ENCODE data around the gene MR1. TPM values are rescaled to one million over a fixed set of nuclear protein-coding genes. Genes with fewer than 3 reads are reported as not detected.
A peak's percentile ranks its signal among the peaks of the same experiment; 100 is the strongest.

Gene MR1
- total RNA-seq, 2 experiments from 2014 or later = 7.9 to 18.3 TPM

- Histone ChIP-seq H3K27ac (ENCODE audit: low read depth, low read length, poor library complexity, severe bottlenecking) (no peak overlapping the region), H3K4me3 (ENCODE audit: low read depth, low read length, poor library complexity, severe bottlenecking) (no peak overlapping the region), H2AFZ (ENCODE audit: low read length) (no peak overlapping the region), H3K36me3 (ENCODE audit: insufficient read depth, low read length) (no peaks in the 10 kb centered on the region), H3K9me3 (ENCODE audit: low read length) (no peaks in the 10 kb centered on the region), H3K9me2 (ENCODE audit: insufficient read depth, low read length) (no peaks in the 10 kb centered on the region), H3K4me1 (ENCODE audit: insufficient read depth, low read length, poor library complexity, severe bottlenecking) (no peaks in the 10 kb centered on the region), H4K20me1 (ENCODE audit: insufficient read depth, low read length) (no peaks in the 10 kb centered on the region), H3K79me2 (ENCODE audit: insufficient read depth, low read depth, low read length) (no peaks in the 10 kb centered on the region), H3K4me2 (ENCODE audit: low read length) (no peak overlapping the region)
- ChIA-PET CTCF (ENCODE audit: unreplicated experiment) (no interaction called here), POLR2A (no interaction called here)
- BruUV-seq (replicated peaks) = no TSS peak
- TF ChIP-seq EZH2phosphoT487 (IDR thresholded peaks at IDR 0.05; ENCODE audit: borderline replicate concordance, low read depth, low read length) (no peak), CTCF (conservative IDR thresholded peaks at IDR 0.05; ENCODE audit: low read length) (no peak)
- no peak for DNase-seq (ENCODE audit: low spot score)
- intact Hi-C loops (cut with micrococcal nuclease; ENCODE audit: unreplicated experiment) = loop anchor here (5.0 kb wide), 1 partner anchor 198 kb away; no protein-coding TSS in a partner anchor
These were observed 46.8 kb downstream of the MR1 start for GRCh38 chr1:181080556-181080955.

GRCh38 chr1:181081395-181081794 is 47.6 kb downstream of the MR1 start:
- H3K9me2 ChIP-seq (ENCODE audit: insufficient read depth, low read length) = no peaks in the 10 kb centered on the region
- H2AFZ ChIP-seq (ENCODE audit: low read length) = no peak overlapping the region
- no peaks in the 10 kb centered on the region for H3K4me1 ChIP-seq (ENCODE audit: insufficient read depth, low read length, poor library complexity, severe bottlenecking)
- H3K4me3 ChIP-seq (ENCODE audit: low read depth, low read length, poor library complexity, severe bottlenecking) = no peak overlapping the region
- no TSS peak for BruUV-seq (replicated peaks)
- DNase-seq (ENCODE audit: low spot score) = no peak
- no peak overlapping the region for H3K27ac ChIP-seq (ENCODE audit: low read depth, low read length, poor library complexity, severe bottlenecking)
- intact Hi-C loops (cut with micrococcal nuclease; ENCODE audit: unreplicated experiment) = loop anchor here (5.0 kb wide), 1 partner anchor 199 kb away; no protein-coding TSS in a partner anchor
- H4K20me1 ChIP-seq (ENCODE audit: insufficient read depth, low read length) = no peaks in the 10 kb centered on the region
- CTCF ChIA-PET (ENCODE audit: unreplicated experiment) = no interaction called here
- H3K4me2 ChIP-seq (ENCODE audit: low read length) = no peak overlapping the region
- POLR2A ChIA-PET = no interaction called here
- no peaks in the 10 kb centered on the region for H3K36me3 ChIP-seq (ENCODE audit: insufficient read depth, low read length)
- no peak for TF ChIP-seq CTCF (conservative IDR thresholded peaks at IDR 0.05; ENCODE audit: low read length)
- no peak for TF ChIP-seq EZH2phosphoT487 (IDR thresholded peaks at IDR 0.05; ENCODE audit: borderline replicate concordance, low read depth, low read length)
- H3K79me2 ChIP-seq (ENCODE audit: insufficient read depth, low read depth, low read length) = no peaks in the 10 kb centered on the region
- H3K9me3 ChIP-seq (ENCODE audit: low read length) = no peaks in the 10 kb centered on the region

- no peak overlapping the region for H2AFZ ChIP-seq (ENCODE audit: low read length)
- peak; percentile 69 for DNase-seq (ENCODE audit: low spot score)
- POLR2A ChIA-PET = interaction anchor here (0.5 to 0.7 kb wide), 3 partner anchors 45 to 1056 kb away, joined by 3 to 4 read pairs (median 3); no protein-coding TSS in a partner anchor
These were observed 50.2 kb downstream of the MR1 start for GRCh38 chr1:181083842-181084605.

More at GRCh38 chr1:181083842-181084605, 50.2 kb downstream of the MR1 start:
- no peak for TF ChIP-seq EZH2phosphoT487 (IDR thresholded peaks at IDR 0.05; ENCODE audit: borderline replicate concordance, low read depth, low read length)
- peak; percentile 79 for TF ChIP-seq CTCF (conservative IDR thresholded peaks at IDR 0.05; ENCODE audit: low read length)
- H3K27ac ChIP-seq (ENCODE audit: low read depth, low read length, poor library complexity, severe bottlenecking) = no peak overlapping the region
- no peak overlapping the region for H3K4me3 ChIP-seq (ENCODE audit: low read depth, low read length, poor library complexity, severe bottlenecking)
- no peaks in the 10 kb centered on the region for H4K20me1 ChIP-seq (ENCODE audit: insufficient read depth, low read length)
- no peaks in the 10 kb centered on the region for H3K9me2 ChIP-seq (ENCODE audit: insufficient read depth, low read length)
- H3K36me3 ChIP-seq (ENCODE audit: insufficient read depth, low read length) = no peaks in the 10 kb centered on the region
- CTCF ChIA-PET (ENCODE audit: unreplicated experiment) = interaction anchor here (0.6 to 1.2 kb wide), 4 partner anchors 23 to 68 kb away, joined by 3 to 9 read pairs (median 3); no protein-coding TSS in a partner anchor
- BruUV-seq (replicated peaks) = no TSS peak
- no peak overlapping the region for H3K4me2 ChIP-seq (ENCODE audit: low read length)
- H3K79me2 ChIP-seq (ENCODE audit: insufficient read depth, low read depth, low read length) = no peaks in the 10 kb centered on the region
- H3K4me1 ChIP-seq (ENCODE audit: insufficient read depth, low read length, poor library complexity, severe bottlenecking) = peaks cover 13% of the 10 kb centered on the region
- intact Hi-C loops (cut with micrococcal nuclease; ENCODE audit: unreplicated experiment) = loop anchor here (1.0 to 5.0 kb wide), 3 partner anchors 58 to 202 kb away; no protein-coding TSS in a partner anchor
- no peaks in the 10 kb centered on the region for H3K9me3 ChIP-seq (ENCODE audit: low read length)
